Lung (tissue), 12 donors: ENCODE data around the gene PNKD. TPM values are rescaled to one million over a fixed set of nuclear protein-coding genes. Genes with fewer than 3 reads are reported as not detected.

Experiments
- ATAC-seq: fragments of 200-7000 bp; cut with Tn5 transposase; one replicate; pipeline ENCODE4 v1.9.1; 2020; ENCODE audit warnings: moderate number of reproducible peaks; ENCODE audit not compliant: insufficient read depth, low FRiP score
- DNase-seq, 3 donors: peaks; one replicate each; pipeline ENCODE4 v3.0.0-alpha.2; 2013 to 2017
- H3K27ac ChIP-seq, 2 donors: one replicate each; pipeline ENCODE4 v1.5.1; 2013; ENCODE audit warnings: mild to moderate bottlenecking in 2 of 2, moderate library complexity in 2 of 2, control low read depth in 1 of 2, inconsistent platforms in 1 of 2, low read depth in 1 of 2, low read length in 1 of 2
- H3K27me3 ChIP-seq, 3 donors: one replicate each; pipeline ENCODE4 v1.5.1; 2013; ENCODE audit warnings: low read length in 2 of 3; ENCODE audit not compliant: control insufficient read depth in 3 of 3, insufficient read depth in 3 of 3
- H3K36me3 ChIP-seq, 4 donors: one replicate each; pipeline ENCODE4 v1.5.1; 2013; ENCODE audit warnings: low read length in 4 of 4, mild to moderate bottlenecking in 1 of 4, moderate library complexity in 1 of 4; ENCODE audit not compliant: control insufficient read depth in 4 of 4, insufficient read depth in 4 of 4
- H3K4me1 ChIP-seq, 5 donors: one replicate each; pipeline ENCODE4 v1.5.1; 2013; ENCODE audit warnings: low read length in 5 of 5, mild to moderate bottlenecking in 2 of 5, moderate library complexity in 1 of 5; ENCODE audit not compliant: control insufficient read depth in 5 of 5, insufficient read depth in 5 of 5
- H3K4me3 ChIP-seq: one replicate; pipeline ENCODE4 v1.5.1; 2013; ENCODE audit warnings: mild to moderate bottlenecking, control low read depth, moderate library complexity
- H3K9ac ChIP-seq, 2 donors: one replicate each; pipeline ENCODE4 v1.5.1; 2013; ENCODE audit warnings: low read length in 2 of 2, control low read depth in 1 of 2; ENCODE audit not compliant: insufficient read depth in 1 of 2
- H3K9me3 ChIP-seq, 4 donors: one replicate each; pipeline ENCODE4 v1.5.1; 2013; ENCODE audit warnings: low read length in 3 of 4, mild to moderate bottlenecking in 1 of 4, moderate library complexity in 1 of 4; ENCODE audit not compliant: control insufficient read depth in 4 of 4, insufficient read depth in 3 of 4
- WGBS, 2 donors: extraction: QIAGEN DNeasy Blood & Tissue Kit; methylation state at CpG; one replicate each; pipeline ENCODE4 v1.1.7; 2013; 5-methylcytosine and 5-hydroxymethylcytosine counted together
- polyA plus RNA-seq, 2 donors: library from polyadenylated mRNA; stranded (reverse); fragments of 200-250 nt; gene quantifications; one replicate each; pipeline ENCODE4 v1.2.1, GENCODE V29; 2013
- total RNA-seq, 2 donors: library from RNA; depleted of rRNA in 1 of 2; stranded (reverse); fragments of >200 nt in 1 of 2; gene quantifications; one replicate each; pipeline ENCODE4 v1.2.1, GENCODE V29; 2014 to 2021
- TF ChIP-seq, protein P1 (sequence below): IDR thresholded peaks from 2 replicates; pipeline ENCODE4 v1.5.1; 2012; ENCODE audit warnings: mild to moderate bottlenecking; ENCODE audit errors: control extremely low read depth, extremely low read depth
- donor health status: control.
- donor health status: control.
- donor health status: Bipolar disorder and iron deficiency.
- donor health status: healthy.
- donor health status: DM: yes; HTN: yes; CAD: no.

PNKD gene
- total and polyA plus RNA-seq, 4 donors = 83.8 to 137 (median 114) TPM

DNA sequence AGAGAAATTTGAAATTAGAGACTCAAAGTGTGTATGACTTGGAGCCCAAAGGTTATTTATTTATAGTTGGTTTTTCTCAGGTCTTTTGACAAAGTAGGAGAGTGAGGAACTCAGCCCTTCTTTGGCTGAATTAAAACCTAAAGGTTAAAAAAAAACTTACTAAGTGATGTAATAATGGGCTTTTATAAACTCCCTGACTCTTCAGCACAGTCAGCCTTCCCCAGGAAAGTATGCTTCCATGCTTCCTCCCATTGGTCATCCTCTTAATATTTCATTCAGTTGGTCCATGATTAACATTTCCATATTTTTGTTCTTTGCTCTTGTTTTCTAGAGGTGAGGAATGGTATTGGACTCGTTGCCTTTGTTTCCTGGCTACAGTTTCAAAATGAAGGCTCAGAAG, 46.1 kb upstream of the PNKD start:
- peaks cover 0 to 39% (median 5%) of the 10 kb centered on the region in 5 donors for H3K4me1 ChIP-seq
- no peak overlapping the region for H3K4me3 ChIP-seq
- H3K36me3 ChIP-seq = peaks cover 13 to 34% (median 17%) of the 10 kb centered on the region in 4 donors
- no peaks in the 10 kb centered on the region for H3K27me3 ChIP-seq
- 66 to 70% methylated on average over 1 of the region's 1 CpG for WGBS, 2 donors
- DNase-seq = no peak
- no peak overlapping the region for H3K9ac ChIP-seq
- no peaks in the 10 kb centered on the region for H3K9me3 ChIP-seq
- ATAC-seq = no peak
- TF ChIP-seq, protein P1, sequence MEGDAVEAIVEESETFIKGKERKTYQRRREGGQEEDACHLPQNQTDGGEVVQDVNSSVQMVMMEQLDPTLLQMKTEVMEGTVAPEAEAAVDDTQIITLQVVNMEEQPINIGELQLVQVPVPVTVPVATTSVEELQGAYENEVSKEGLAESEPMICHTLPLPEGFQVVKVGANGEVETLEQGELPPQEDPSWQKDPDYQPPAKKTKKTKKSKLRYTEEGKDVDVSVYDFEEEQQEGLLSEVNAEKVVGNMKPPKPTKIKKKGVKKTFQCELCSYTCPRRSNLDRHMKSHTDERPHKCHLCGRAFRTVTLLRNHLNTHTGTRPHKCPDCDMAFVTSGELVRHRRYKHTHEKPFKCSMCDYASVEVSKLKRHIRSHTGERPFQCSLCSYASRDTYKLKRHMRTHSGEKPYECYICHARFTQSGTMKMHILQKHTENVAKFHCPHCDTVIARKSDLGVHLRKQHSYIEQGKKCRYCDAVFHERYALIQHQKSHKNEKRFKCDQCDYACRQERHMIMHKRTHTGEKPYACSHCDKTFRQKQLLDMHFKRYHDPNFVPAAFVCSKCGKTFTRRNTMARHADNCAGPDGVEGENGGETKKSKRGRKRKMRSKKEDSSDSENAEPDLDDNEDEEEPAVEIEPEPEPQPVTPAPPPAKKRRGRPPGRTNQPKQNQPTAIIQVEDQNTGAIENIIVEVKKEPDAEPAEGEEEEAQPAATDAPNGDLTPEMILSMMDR = no peak
- H3K27ac ChIP-seq = no peak overlapping the region

DNA sequence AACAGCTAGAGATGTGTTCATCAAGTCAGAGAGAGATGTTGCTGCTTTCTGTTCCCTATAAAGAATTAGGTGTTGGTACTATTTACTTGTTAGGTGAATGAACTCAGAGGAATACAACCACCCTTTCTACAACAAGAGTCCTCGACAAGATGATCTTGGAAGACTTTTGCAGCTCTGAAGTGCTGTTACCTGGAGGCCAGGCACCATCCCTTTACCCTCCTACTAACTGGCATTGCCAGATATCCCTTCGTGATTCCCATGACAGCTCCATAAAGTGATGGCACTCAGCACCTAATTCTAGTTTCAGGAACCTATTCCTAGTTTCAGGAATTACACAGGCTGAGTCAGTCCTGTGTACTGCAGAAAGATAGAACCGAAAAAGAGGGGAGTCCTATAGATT, 43.4 kb upstream of the PNKD start:
- TF ChIP-seq, protein P1 = no peak
- H3K36me3 ChIP-seq = peaks cover 29 to 47% (median 35%) of the 10 kb centered on the region in 4 donors
- H3K4me3 ChIP-seq = no peak overlapping the region
- H3K9me3 ChIP-seq = no peaks in the 10 kb centered on the region
- ATAC-seq = no peak
- H3K27ac ChIP-seq = no peak overlapping the region
- no peak overlapping the region for H3K9ac ChIP-seq
- peaks cover 0 to 36% (median 3%) of the 10 kb centered on the region in 5 donors for H3K4me1 ChIP-seq
- no peaks in the 10 kb centered on the region for H3K27me3 ChIP-seq
- 80 to 87% methylated on average over 3 of the region's 3 CpGs for WGBS, 2 donors
- no peak for DNase-seq

DNA sequence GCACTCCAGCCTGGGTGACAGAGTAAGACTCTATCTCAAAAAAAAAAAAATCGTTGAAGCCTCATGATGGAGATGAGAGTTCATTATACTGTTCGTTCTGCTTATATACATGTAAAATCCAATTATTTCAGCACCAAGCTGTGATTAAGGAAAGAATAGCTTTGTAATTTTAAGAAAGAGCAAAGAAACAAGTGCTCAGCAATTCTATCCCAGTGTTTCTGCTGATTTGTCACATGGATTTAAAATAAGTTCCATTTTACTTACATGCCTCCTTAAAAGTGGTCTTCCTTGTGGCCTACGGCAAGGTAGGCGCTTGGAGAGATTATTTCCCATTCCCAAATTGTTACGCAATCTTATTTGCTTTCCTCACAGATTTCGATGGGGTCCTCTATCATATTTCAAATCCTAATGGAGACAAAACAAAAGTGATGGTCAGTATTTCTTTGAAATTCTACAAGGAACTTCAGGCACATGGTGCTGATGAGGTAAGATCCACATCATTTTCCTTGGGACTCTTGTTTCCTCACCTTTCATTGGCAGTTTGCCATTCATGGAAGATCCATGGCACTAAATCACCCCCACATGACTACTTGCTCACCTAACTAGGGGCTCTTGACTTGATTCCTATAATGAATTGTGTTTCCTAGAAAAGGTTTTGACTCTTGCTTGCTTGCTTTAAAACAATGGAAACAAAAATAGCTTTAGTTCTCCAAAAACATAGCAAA, 41.8 kb upstream of the PNKD start:
- H3K36me3 ChIP-seq = peaks cover 28 to 45% (median 36%) of the 10 kb centered on the region in 4 donors
- no peaks in the 10 kb centered on the region for H3K9me3 ChIP-seq
- no peak for ATAC-seq
- TF ChIP-seq, protein P1 = no peak
- WGBS, 2 donors = 80 to 85% methylated on average over 6 of the region's 6 CpGs
- H3K27me3 ChIP-seq = no peaks in the 10 kb centered on the region
- H3K4me3 ChIP-seq = no peak overlapping the region
- no peak overlapping the region for H3K9ac ChIP-seq
- DNase-seq = no peak
- peaks cover 0 to 23% (median 3%) of the 10 kb centered on the region in 5 donors for H3K4me1 ChIP-seq
- peak overlapping the region in 1 of 2 donors; percentile 49 for H3K27ac ChIP-seq

DNA sequence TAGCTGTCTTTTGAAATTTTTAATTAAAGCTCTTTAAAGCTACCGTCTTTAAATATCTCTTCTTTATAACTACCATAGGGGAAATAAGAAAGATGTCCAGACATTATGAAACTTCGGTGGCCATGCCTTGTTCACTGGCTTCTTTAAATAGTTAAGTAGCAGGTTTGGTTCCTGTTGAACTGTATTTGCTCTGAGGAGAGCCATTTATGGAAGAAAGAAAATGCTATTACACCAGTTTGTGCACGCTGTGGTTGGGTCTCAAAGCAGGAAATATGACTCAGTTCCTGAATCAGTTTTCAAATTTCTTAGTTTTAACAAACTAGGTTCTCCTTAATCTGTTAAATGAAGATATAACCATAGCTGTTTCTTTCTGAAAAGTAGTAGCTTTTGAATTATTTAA, 41.1 kb upstream of the PNKD start:
- Histone ChIP-seq H3K27ac (no peak overlapping the region), H3K36me3 (peaks cover 28 to 43% (median 37%) of the 10 kb centered on the region in 4 donors), H3K4me1 (peaks cover 0 to 19% (median 3%) of the 10 kb centered on the region in 5 donors), H3K9ac (no peak overlapping the region), H3K4me3 (no peak overlapping the region), H3K27me3 (no peaks in the 10 kb centered on the region), H3K9me3 (no peaks in the 10 kb centered on the region)
- DNase-seq = peak in 1 of 3 donors; percentile 13
- ATAC-seq = peak; percentile 65
- 12 to 19% methylated on average over 3 of the region's 3 CpGs for WGBS, 2 donors
- TF ChIP-seq, protein P1 = no peak
